ENCODE data around the gene SPTLC2.

SPTLC2 gene

DNA sequence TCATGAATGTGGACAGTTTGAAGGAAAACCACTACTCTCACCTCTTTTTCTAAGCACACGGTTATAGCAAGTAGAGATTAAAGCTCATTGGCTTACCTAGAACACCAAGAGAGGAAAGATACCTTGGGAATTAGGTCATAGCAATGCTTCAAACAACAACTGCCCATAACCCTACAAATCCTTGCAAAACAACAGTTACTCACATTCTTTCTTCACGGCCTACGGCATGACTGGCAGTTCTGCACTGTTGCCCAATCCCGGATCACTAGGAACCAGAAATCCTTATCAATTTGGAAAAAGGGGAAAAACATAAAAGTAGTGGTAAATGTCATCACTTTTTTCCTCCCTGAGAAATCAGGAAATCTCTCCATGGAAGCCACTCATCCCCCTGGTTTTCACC is 108.2 kb downstream of the SPTLC2 start:
- no peaks in the 10 kb centered on the region for H3K27me3 ChIP-seq (ENCODE audit: insufficient read depth, poor library complexity, severe bottlenecking)
- H3K4me3 ChIP-seq (replicated peaks; ENCODE audit: insufficient read depth, low read length) = no peak overlapping the region
- H3K27ac ChIP-seq (replicated peaks) = no peak overlapping the region
- TF ChIP-seq SPI1 (IDR thresholded peaks at IDR 0.05; ENCODE audit: borderline replicate concordance, low read depth) (no peak), GABPA (IDR thresholded peaks at IDR 0.05; ENCODE audit: low read depth) (no peak), CTCF (IDR thresholded peaks at IDR 0.05; ENCODE audit: insufficient read depth, low read length) (no peak), POLR2AphosphoS5 (IDR thresholded peaks at IDR 0.05; ENCODE audit: low read depth) (no peak)
- TF ChIP-seq, protein P1, sequence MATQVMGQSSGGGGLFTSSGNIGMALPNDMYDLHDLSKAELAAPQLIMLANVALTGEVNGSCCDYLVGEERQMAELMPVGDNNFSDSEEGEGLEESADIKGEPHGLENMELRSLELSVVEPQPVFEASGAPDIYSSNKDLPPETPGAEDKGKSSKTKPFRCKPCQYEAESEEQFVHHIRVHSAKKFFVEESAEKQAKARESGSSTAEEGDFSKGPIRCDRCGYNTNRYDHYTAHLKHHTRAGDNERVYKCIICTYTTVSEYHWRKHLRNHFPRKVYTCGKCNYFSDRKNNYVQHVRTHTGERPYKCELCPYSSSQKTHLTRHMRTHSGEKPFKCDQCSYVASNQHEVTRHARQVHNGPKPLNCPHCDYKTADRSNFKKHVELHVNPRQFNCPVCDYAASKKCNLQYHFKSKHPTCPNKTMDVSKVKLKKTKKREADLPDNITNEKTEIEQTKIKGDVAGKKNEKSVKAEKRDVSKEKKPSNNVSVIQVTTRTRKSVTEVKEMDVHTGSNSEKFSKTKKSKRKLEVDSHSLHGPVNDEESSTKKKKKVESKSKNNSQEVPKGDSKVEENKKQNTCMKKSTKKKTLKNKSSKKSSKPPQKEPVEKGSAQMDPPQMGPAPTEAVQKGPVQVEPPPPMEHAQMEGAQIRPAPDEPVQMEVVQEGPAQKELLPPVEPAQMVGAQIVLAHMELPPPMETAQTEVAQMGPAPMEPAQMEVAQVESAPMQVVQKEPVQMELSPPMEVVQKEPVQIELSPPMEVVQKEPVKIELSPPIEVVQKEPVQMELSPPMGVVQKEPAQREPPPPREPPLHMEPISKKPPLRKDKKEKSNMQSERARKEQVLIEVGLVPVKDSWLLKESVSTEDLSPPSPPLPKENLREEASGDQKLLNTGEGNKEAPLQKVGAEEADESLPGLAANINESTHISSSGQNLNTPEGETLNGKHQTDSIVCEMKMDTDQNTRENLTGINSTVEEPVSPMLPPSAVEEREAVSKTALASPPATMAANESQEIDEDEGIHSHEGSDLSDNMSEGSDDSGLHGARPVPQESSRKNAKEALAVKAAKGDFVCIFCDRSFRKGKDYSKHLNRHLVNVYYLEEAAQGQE (IDR thresholded peaks at IDR 0.05; ENCODE audit: insufficient replicate concordance, low read depth) = no peak
- DNase-seq (ENCODE audit: low read depth in 1 of 2, low spot score in 1 of 2) = no peak

DNA sequence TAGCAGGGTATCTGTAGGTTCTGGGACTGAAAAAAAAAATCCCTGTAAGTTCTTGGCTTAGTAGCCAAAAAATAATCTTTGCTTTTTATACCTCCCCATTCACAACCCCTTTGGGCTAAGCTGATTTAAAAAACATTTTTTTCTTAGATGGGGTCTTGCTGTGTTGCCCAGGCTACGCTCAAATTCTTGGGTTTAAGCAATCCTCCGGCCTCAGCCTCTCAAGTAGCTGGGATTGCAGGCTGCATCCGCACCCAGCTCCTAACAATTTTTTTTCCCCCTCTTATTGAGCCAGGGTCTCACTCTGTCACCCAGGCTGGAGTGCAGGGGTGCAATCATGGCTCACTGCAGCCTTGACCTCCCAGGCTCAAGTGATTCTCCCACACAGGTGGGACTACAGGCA is 108.7 kb downstream of the SPTLC2 start:
- no peak overlapping the region for H3K4me3 ChIP-seq (replicated peaks; ENCODE audit: insufficient read depth, low read length)
- no peaks in the 10 kb centered on the region for H3K27me3 ChIP-seq (ENCODE audit: insufficient read depth, poor library complexity, severe bottlenecking)
- H3K27ac ChIP-seq (replicated peaks) = no peak overlapping the region
- no peak for DNase-seq (ENCODE audit: low read depth in 1 of 2, low spot score in 1 of 2)
- TF ChIP-seq POLR2AphosphoS5 (IDR thresholded peaks at IDR 0.05; ENCODE audit: low read depth) (no peak), GABPA (IDR thresholded peaks at IDR 0.05; ENCODE audit: low read depth) (no peak), CTCF (IDR thresholded peaks at IDR 0.05; ENCODE audit: insufficient read depth, low read length) (no peak)
- TF ChIP-seq, protein P1 (IDR thresholded peaks at IDR 0.05; ENCODE audit: insufficient replicate concordance, low read depth) = no peak

GRCh38 chr14:77505031-77505430 is 111.4 kb downstream of the SPTLC2 start:
- no peak for DNase-seq (ENCODE audit: low read depth in 1 of 2, low spot score in 1 of 2)
- TF ChIP-seq POLR2AphosphoS5 (IDR thresholded peaks at IDR 0.05; ENCODE audit: low read depth) = no peak
- TF ChIP-seq GABPA (IDR thresholded peaks at IDR 0.05; ENCODE audit: low read depth) = no peak
- TF ChIP-seq, protein P1 (IDR thresholded peaks at IDR 0.05; ENCODE audit: insufficient replicate concordance, low read depth) = no peak
- TF ChIP-seq SPI1 (IDR thresholded peaks at IDR 0.05; ENCODE audit: borderline replicate concordance, low read depth) = no peak
- no peak for TF ChIP-seq CTCF (IDR thresholded peaks at IDR 0.05; ENCODE audit: insufficient read depth, low read length)
- Histone ChIP-seq H3K27me3 (ENCODE audit: insufficient read depth, poor library complexity, severe bottlenecking) (no peaks in the 10 kb centered on the region), H3K4me3 (replicated peaks; ENCODE audit: insufficient read depth, low read length) (no peak overlapping the region), H3K27ac (replicated peaks) (no peak overlapping the region)

All from HL-60 (cell line).